ENCODE measurements around the gene KLHL5. TPM values are rescaled to one million over a fixed set of nuclear protein-coding genes. Genes with fewer than 3 reads are reported as not detected.

KLHL5 gene, protein sequence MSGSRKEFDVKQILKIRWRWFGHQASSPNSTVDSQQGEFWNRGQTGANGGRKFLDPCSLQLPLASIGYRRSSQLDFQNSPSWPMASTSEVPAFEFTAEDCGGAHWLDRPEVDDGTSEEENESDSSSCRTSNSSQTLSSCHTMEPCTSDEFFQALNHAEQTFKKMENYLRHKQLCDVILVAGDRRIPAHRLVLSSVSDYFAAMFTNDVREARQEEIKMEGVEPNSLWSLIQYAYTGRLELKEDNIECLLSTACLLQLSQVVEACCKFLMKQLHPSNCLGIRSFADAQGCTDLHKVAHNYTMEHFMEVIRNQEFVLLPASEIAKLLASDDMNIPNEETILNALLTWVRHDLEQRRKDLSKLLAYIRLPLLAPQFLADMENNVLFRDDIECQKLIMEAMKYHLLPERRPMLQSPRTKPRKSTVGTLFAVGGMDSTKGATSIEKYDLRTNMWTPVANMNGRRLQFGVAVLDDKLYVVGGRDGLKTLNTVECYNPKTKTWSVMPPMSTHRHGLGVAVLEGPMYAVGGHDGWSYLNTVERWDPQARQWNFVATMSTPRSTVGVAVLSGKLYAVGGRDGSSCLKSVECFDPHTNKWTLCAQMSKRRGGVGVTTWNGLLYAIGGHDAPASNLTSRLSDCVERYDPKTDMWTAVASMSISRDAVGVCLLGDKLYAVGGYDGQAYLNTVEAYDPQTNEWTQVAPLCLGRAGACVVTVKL
- 184 and 202 TPM in 2 replicates for total RNA-seq

DNA sequence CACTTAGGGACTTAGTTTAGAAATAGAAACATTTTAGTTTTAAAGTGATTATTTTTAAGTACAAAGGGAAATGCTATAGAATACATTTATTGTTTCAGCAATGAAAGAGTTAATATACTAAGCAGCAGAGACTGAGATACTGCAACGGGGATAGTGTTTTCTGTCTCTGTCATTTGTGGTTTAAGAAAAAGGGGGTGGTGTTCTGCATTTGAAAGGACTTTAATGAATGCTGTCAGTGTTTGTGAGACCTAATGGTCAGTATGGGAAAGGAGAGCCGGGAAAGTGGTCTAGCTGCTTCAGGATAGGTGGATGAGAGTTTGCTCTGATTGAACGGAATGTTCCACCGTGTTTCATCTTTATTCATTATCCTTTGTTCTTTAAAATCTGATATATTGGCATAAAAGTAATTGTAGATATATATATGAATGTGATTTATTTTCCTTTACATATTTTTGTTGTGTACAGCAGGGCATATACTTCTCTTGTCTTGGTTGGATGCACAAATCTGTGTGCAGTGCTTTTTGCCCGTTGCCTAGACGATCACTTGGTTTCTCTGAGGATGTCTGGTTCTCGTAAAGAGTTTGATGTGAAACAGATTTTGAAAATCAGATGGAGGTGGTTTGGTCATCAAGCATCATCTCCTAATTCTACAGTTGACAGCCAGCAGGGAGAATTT lies at the start of gene KLHL5:
Gene KLHL5, plus strand, starts transcription at position 139 of the 676 bp plus-strand sequence. Its CDS starts 421 bp downstream, at position 560.

DNA sequence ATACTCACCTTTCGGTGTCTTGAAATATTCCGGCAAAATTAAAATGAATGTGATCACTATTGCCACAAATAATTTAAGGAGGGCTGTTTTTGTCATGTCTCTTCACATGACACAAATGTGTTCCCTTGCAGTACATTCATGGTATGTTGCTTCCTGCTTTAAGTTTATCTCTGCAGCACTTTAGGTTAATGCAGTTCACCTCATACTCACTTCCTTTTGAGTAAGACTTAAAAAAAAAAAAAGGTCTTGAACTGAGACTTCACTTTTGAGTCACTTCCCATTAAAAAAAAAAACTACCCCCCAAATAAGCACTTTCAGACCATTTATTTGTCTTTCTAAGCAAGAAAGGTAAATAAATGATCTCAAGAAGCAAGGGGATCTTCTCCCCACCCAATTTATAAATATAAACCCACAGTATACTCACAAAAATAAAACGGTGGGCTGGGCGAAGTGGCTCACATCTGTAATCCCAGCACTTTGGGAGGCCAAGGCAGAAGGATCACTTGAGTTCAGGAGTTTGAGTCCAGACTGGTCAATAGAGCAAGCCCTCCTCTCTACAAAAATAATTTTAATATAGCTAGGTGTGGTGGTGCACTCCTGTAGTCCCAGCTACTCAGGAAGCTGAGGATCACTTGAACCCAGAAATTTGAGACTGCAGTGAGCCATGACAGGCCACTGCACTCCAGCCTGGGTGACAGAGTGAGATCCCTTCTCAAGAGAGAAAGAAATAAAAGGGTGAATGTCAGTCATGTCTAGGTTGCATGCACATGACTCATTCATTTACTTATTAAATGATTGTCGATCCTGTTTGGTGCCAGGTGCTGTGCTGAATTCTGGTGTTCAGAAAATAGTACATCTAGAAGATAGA lies 29.6 kb upstream of the KLHL5 start, which contains the start of gene TMEM156:
Gene TMEM156, minus strand, starts transcription at position 192 of the 868 bp plus-strand sequence. Its CDS starts 96 bp downstream, at position 96.

Other genes starting within 250 kb of the KLHL5 start
- gene TLR6, start 205.4 kb upstream of the KLHL5 start, total RNA-seq = 1.8 and 3.2 TPM in 2 replicates
- gene FAM114A1, start 194.4 kb upstream of the KLHL5 start, total RNA-seq = 437 and 526 TPM in 2 replicates
- gene TMEM156, start 29.8 kb upstream of the KLHL5 start, total RNA-seq = 2.1 and 6.5 TPM in 2 replicates
- gene WDR19, start 120.3 kb downstream of the KLHL5 start, total RNA-seq = 23.5 and 43.7 TPM in 2 replicates